Activated CD4-positive, alpha-beta T cell treated with anti-CD3 and anti-CD28 coated beads, Interleukin-2, amount 10 ng/mL, durations not matched to agents 7 days and 5 days (primary cell): ENCODE results near the gene PRKAG2. TPM values are rescaled to one million over a fixed set of nuclear protein-coding genes. Genes with fewer than 3 reads are reported as not detected.

Experiments
- CTCF ChIA-PET: fragments of 350-600 bp; sonication (Branson Sonifier 250); formaldehyde crosslinking; loops from one replicate; lab custom pipeline; 2021; ENCODE audit warnings: antibody characterized with exemption; lab: Charles Lee
- POLR2A ChIA-PET: fragments of 350-600 bp; sonication (Branson Sonifier 250); formaldehyde crosslinking; loops from one replicate; lab custom pipeline; 2021; ENCODE audit warnings: antibody characterized with exemption; lab: Charles Lee
- DNase-seq: peaks from one replicate; pipeline ENCODE4 v3.0.0-alpha.2; 2020
- H3K27ac Mint-ChIP-seq: one replicate; pipeline ENCODE4 v1.8.0; 2021; ENCODE audit warnings: mild to moderate bottlenecking, moderate library complexity, mixed read lengths
- H3K27me3 Mint-ChIP-seq: one replicate; pipeline ENCODE4 v1.8.0; 2021; ENCODE audit warnings: mixed read lengths
- H3K36me3 Mint-ChIP-seq: one replicate; pipeline ENCODE4 v1.8.0; 2021; ENCODE audit warnings: low read depth, mixed read lengths
- H3K4me1 Mint-ChIP-seq: one replicate; pipeline ENCODE4 v1.8.0; 2021; ENCODE audit warnings: mixed read lengths
- H3K4me3 Mint-ChIP-seq: one replicate; pipeline ENCODE4 v1.8.0; 2021; ENCODE audit warnings: mild to moderate bottlenecking, moderate library complexity, mixed read lengths
- H3K9me3 Mint-ChIP-seq: one replicate; pipeline ENCODE4 v1.8.0; 2021; ENCODE audit warnings: mixed read lengths
- total RNA-seq, 2 experiments: library from RNA; stranded (reverse); gene quantifications; one replicate each; pipeline ENCODE4 v1.2.3, GENCODE V29; 2021

The PRKAG2 gene
- total RNA-seq, 2 experiments from 2014 or later, result 27.5 to 32.3 TPM

- peaks cover 3% of the 10 kb centered on the region for H3K9me3 Mint-ChIP-seq
- H3K27ac Mint-ChIP-seq, result peak overlapping the region; percentile 34
- CTCF ChIA-PET, result interaction anchor here (0.9 to 1.4 kb wide), 3 partner anchors 29 to 117 kb away, joined by 3 to 5 read pairs (median 3); no protein-coding TSS in a partner anchor
- no peak overlapping the region for H3K4me3 Mint-ChIP-seq
- no peaks in the 10 kb centered on the region for H3K27me3 Mint-ChIP-seq
- POLR2A ChIA-PET, result no interaction called here
- no peak for DNase-seq
- peaks cover 70% of the 10 kb centered on the region for H3K4me1 Mint-ChIP-seq
- H3K36me3 Mint-ChIP-seq, result peaks cover 39% of the 10 kb centered on the region
Observed at GRCh38 chr7:151515276-151515565, 361.7 kb downstream of the PRKAG2 start.

GRCh38 chr7:151514461-151515275, 362.2 kb downstream of the PRKAG2 start:
- Mint-ChIP-seq H3K9me3 (peaks cover 3% of the 10 kb centered on the region), H3K4me3 (no peak overlapping the region), H3K36me3 (peaks cover 41% of the 10 kb centered on the region), H3K4me1 (peaks cover 73% of the 10 kb centered on the region), H3K27me3 (no peaks in the 10 kb centered on the region), H3K27ac (peak overlapping the region; percentile 34)
- DNase-seq, result no peak
- CTCF ChIA-PET, result interaction anchor here (0.9 to 1.4 kb wide), 3 partner anchors 10 to 118 kb away, joined by 3 to 6 read pairs (median 5); no protein-coding TSS in a partner anchor
- POLR2A ChIA-PET, result no interaction called here

GRCh38 chr7:151513133-151513532, 363.8 kb downstream of the PRKAG2 start:
- no peak overlapping the region for H3K4me3 Mint-ChIP-seq

GRCh38 chr7:151512353-151512752, 364.6 kb downstream of the PRKAG2 start:
- Mint-ChIP-seq H3K4me1 (peaks cover 71% of the 10 kb centered on the region), H3K4me3 (no peak overlapping the region), H3K27me3 (no peaks in the 10 kb centered on the region), H3K36me3 (peaks cover 37% of the 10 kb centered on the region), H3K9me3 (peaks cover 3% of the 10 kb centered on the region), H3K27ac (no peak overlapping the region)
- CTCF ChIA-PET, result no interaction called here
- POLR2A ChIA-PET, result no interaction called here
- no peak for DNase-seq

More at GRCh38 chr7:151513133-151513532, 363.8 kb downstream of the PRKAG2 start:
- H3K27ac Mint-ChIP-seq, result no peak overlapping the region
- no peaks in the 10 kb centered on the region for H3K27me3 Mint-ChIP-seq
- ChIA-PET POLR2A (no interaction called here), CTCF (no interaction called here)
- H3K9me3 Mint-ChIP-seq, result peaks cover 3% of the 10 kb centered on the region
- peaks cover 75% of the 10 kb centered on the region for H3K4me1 Mint-ChIP-seq
- DNase-seq, result no peak
- peaks cover 36% of the 10 kb centered on the region for H3K36me3 Mint-ChIP-seq

- Mint-ChIP-seq H3K27me3 (no peaks in the 10 kb centered on the region), H3K9me3 (peaks cover 3% of the 10 kb centered on the region), H3K27ac (no peak overlapping the region), H3K4me1 (peaks cover 71% of the 10 kb centered on the region), H3K4me3 (no peak overlapping the region), H3K36me3 (peaks cover 33% of the 10 kb centered on the region)
- DNase-seq, result no peak
- ChIA-PET CTCF (interaction anchor here (1.1 kb wide), 1 partner anchor 43 kb away, joined by 3 read pairs; no protein-coding TSS in a partner anchor), POLR2A (no interaction called here)
Observed at GRCh38 chr7:151511946-151512345, 365.0 kb downstream of the PRKAG2 start.

- CTCF ChIA-PET, result interaction anchor here (0.7 to 1.1 kb wide), 2 partner anchors 9 to 42 kb away, joined by 3 to 7 read pairs; partner anchors contain the start of gene RHEB
- H3K27me3 Mint-ChIP-seq, result no peaks in the 10 kb centered on the region
- DNase-seq, result no peak
- no peak overlapping the region for H3K27ac Mint-ChIP-seq
- H3K36me3 Mint-ChIP-seq, result peaks cover 31% of the 10 kb centered on the region
- peaks cover 3% of the 10 kb centered on the region for H3K9me3 Mint-ChIP-seq
- H3K4me3 Mint-ChIP-seq, result no peak overlapping the region
- H3K4me1 Mint-ChIP-seq, result peaks cover 67% of the 10 kb centered on the region
- POLR2A ChIA-PET, result no interaction called here
Observed at GRCh38 chr7:151511270-151511669, 365.6 kb downstream of the PRKAG2 start.

GRCh38 chr7:151509670-151510333, 367.1 kb downstream of the PRKAG2 start:
- no peak for DNase-seq
- Mint-ChIP-seq H3K9me3 (peaks cover 3% of the 10 kb centered on the region), H3K27ac (no peak overlapping the region), H3K4me1 (peaks cover 64% of the 10 kb centered on the region), H3K27me3 (no peaks in the 10 kb centered on the region), H3K4me3 (no peak overlapping the region), H3K36me3 (peaks cover 28% of the 10 kb centered on the region)
- CTCF ChIA-PET, result no interaction called here
- POLR2A ChIA-PET, result no interaction called here

- Mint-ChIP-seq H3K36me3 (peaks cover 24% of the 10 kb centered on the region), H3K27ac (no peak overlapping the region), H3K4me3 (no peak overlapping the region), H3K4me1 (peaks cover 57% of the 10 kb centered on the region), H3K27me3 (no peaks in the 10 kb centered on the region), H3K9me3 (peaks cover 3% of the 10 kb centered on the region)
- ChIA-PET POLR2A (no interaction called here), CTCF (interaction anchor here (0.9 to 1.1 kb wide), 2 partner anchors 11 to 157 kb away, joined by 3 to 5 read pairs; partner anchors contain the start of gene RHEB)
- DNase-seq, result no peak
Observed at GRCh38 chr7:151508991-151509390, 367.9 kb downstream of the PRKAG2 start.

- Mint-ChIP-seq H3K4me1 (peaks cover 47% of the 10 kb centered on the region), H3K27me3 (no peaks in the 10 kb centered on the region), H3K9me3 (no peaks in the 10 kb centered on the region), H3K4me3 (no peak overlapping the region), H3K36me3 (peaks cover 17% of the 10 kb centered on the region), H3K27ac (no peak overlapping the region)
- no peak for DNase-seq
- POLR2A ChIA-PET, result interaction anchor here (0.6 kb wide), 1 partner anchor 13 kb away, joined by 3 read pairs; no protein-coding TSS in a partner anchor
- CTCF ChIA-PET, result interaction anchor here (1.1 to 1.6 kb wide), 2 partner anchors 9 to 155 kb away, joined by 3 to 5 read pairs; no protein-coding TSS in a partner anchor
Observed at GRCh38 chr7:151507806-151508205, 369.1 kb downstream of the PRKAG2 start.

- H3K4me1 Mint-ChIP-seq, result peaks cover 39% of the 10 kb centered on the region
- no peak for DNase-seq
- no peak overlapping the region for H3K27ac Mint-ChIP-seq
- H3K36me3 Mint-ChIP-seq, result peaks cover 14% of the 10 kb centered on the region
- POLR2A ChIA-PET, result no interaction called here
- CTCF ChIA-PET, result interaction anchor here (1.4 to 1.6 kb wide), 2 partner anchors 9 to 30 kb away, joined by 3 read pairs; no protein-coding TSS in a partner anchor
- H3K27me3 Mint-ChIP-seq, result no peaks in the 10 kb centered on the region
- no peaks in the 10 kb centered on the region for H3K9me3 Mint-ChIP-seq
- no peak overlapping the region for H3K4me3 Mint-ChIP-seq
Observed at GRCh38 chr7:151506901-151507382, 370.0 kb downstream of the PRKAG2 start.
